Measurements from ENCODE around the gene THEM5.

The THEM5 gene

GRCh38 chr1:151838222-151839081 lies 15.1 kb downstream of the THEM5 start:
- peak; percentile 48 for DNase-seq

GRCh38 chr1:151837884-151838221 lies 15.7 kb downstream of the THEM5 start:
- no peak for DNase-seq

- peak; percentile 51 for DNase-seq
Measured at GRCh38 chr1:151837197-151837596, 16.3 kb downstream of the THEM5 start.

GRCh38 chr1:151835596-151835995 lies 17.9 kb downstream of the THEM5 start:
- DNase-seq: no peak

- no peak for DNase-seq
Measured at GRCh38 chr1:151834239-151834638, 19.3 kb downstream of the THEM5 start.

GRCh38 chr1:151833172-151833900 lies 20.2 kb downstream of the THEM5 start:
- DNase-seq: no peak

- DNase-seq: no peak
Measured at GRCh38 chr1:151832318-151832980, 21.1 kb downstream of the THEM5 start.

GRCh38 chr1:151831605-151832004 lies 21.9 kb downstream of the THEM5 start, which contains the start of gene RORC:
RORC (minus strand) TSS chr1:151831802; CDS start chr1:151831764, 38 bp downstream.
- DNase-seq: no peak

- DNase-seq: no peak
Measured at GRCh38 chr1:151831256-151831591, 22.3 kb downstream of the THEM5 start.

- no peak for DNase-seq
Measured at GRCh38 chr1:151830055-151830454, 23.5 kb downstream of the THEM5 start.

- no peak for DNase-seq
Measured at GRCh38 chr1:151829352-151830046, 24.0 kb downstream of the THEM5 start.

GRCh38 chr1:151828921-151829320 lies 24.6 kb downstream of the THEM5 start:
- DNase-seq: no peak

GRCh38 chr1:151827853-151828252 lies 25.7 kb downstream of the THEM5 start:
- DNase-seq: no peak

GRCh38 chr1:151825751-151826660 lies 27.5 kb downstream of the THEM5 start:
- DNase-seq: peak; percentile 42

GRCh38 chr1:151825204-151825603 lies 28.3 kb downstream of the THEM5 start:
- no peak for DNase-seq

GRCh38 chr1:151823175-151823574 lies 30.3 kb downstream of the THEM5 start:
- no peak for DNase-seq

- DNase-seq: no peak
Measured at GRCh38 chr1:151822404-151822803, 31.1 kb downstream of the THEM5 start.

- DNase-seq: peak; percentile 39
Measured at GRCh38 chr1:151820940-151821339, 32.6 kb downstream of the THEM5 start.

GRCh38 chr1:151819976-151820623 lies 33.4 kb downstream of the THEM5 start:
- no peak for DNase-seq

GRCh38 chr1:151819227-151819835 lies 34.2 kb downstream of the THEM5 start:
- no peak for DNase-seq

- DNase-seq: no peak
Measured at GRCh38 chr1:151817353-151817730, 36.2 kb downstream of the THEM5 start.

Measured in CD4-positive, alpha-beta T cell treated with Interleukin-10 for 1 hour (primary cell).